GM23248 (cell line): Measurements from ENCODE around the gene ADRA1B. TPM values are rescaled to one million over a fixed set of nuclear protein-coding genes. Genes with fewer than 3 reads are reported as not detected.

Source experiments
- DNase-seq: peaks from one replicate; pipeline ENCODE4 v3.0.0-alpha.2; 2015
- H2AFZ ChIP-seq: fragments of 200-600 bp; sonication (generic); 2 replicates; pipeline ENCODE4 v1.6.1; 2016; ENCODE audit warnings: antibody characterized with exemption
- H3F3A ChIP-seq: fragments of 200-600 bp; sonication (generic); 2 replicates; pipeline ENCODE4 v1.6.1; 2016; ENCODE audit warnings: mild to moderate bottlenecking, antibody characterized with exemption, mixed run types; ENCODE audit not compliant: insufficient read depth
- H3K27ac ChIP-seq: fragments of 200-600 bp; sonication (generic); 2 replicates; pipeline ENCODE4 v1.5.1; 2016; ENCODE audit warnings: mild to moderate bottlenecking
- H3K27me3 ChIP-seq: fragments of 200-600 bp; sonication (generic); replicated peaks from 2 replicates; pipeline ENCODE4 v1.6.1; 2016; ENCODE audit warnings: mild to moderate bottlenecking; ENCODE audit not compliant: insufficient read depth
- H3K36me3 ChIP-seq: fragments of 200-600 bp; sonication (generic); 2 replicates; pipeline ENCODE4 v1.6.1; 2016; ENCODE audit warnings: low read depth, mild to moderate bottlenecking
- H3K4me1 ChIP-seq: fragments of 200-600 bp; sonication (generic); 2 replicates; pipeline ENCODE4 v1.6.1; 2016; ENCODE audit warnings: mild to moderate bottlenecking; ENCODE audit not compliant: insufficient read depth
- H3K4me2 ChIP-seq: fragments of 200-600 bp; sonication (generic); one replicate; pipeline ENCODE4 v1.6.1; 2016; ENCODE audit warnings: mild to moderate bottlenecking; ENCODE audit not compliant: unreplicated experiment
- H3K4me3 ChIP-seq: fragments of 200-600 bp; sonication (generic); 2 replicates; pipeline ENCODE4 v1.5.1; 2016; ENCODE audit warnings: mild to moderate bottlenecking
- H3K79me2 ChIP-seq: fragments of 200-600 bp; sonication (generic); 2 replicates; pipeline ENCODE4 v1.6.1; 2016; ENCODE audit warnings: mild to moderate bottlenecking; ENCODE audit not compliant: insufficient read depth
- H3K9ac ChIP-seq: fragments of 200-600 bp; sonication (generic); 2 replicates; pipeline ENCODE4 v1.6.1; 2016; ENCODE audit warnings: mild to moderate bottlenecking
- H3K9me2 ChIP-seq: fragments of 200-600 bp; sonication (generic); 2 replicates; pipeline ENCODE4 v1.6.1; 2016; ENCODE audit warnings: mixed run types, mild to moderate bottlenecking, moderate library complexity; ENCODE audit not compliant: insufficient read depth
- H3K9me3 ChIP-seq: fragments of 200-600 bp; sonication (generic); one replicate; pipeline ENCODE4 v1.6.1; 2017; ENCODE audit warnings: low read depth
- H4K20me1 ChIP-seq: fragments of 200-600 bp; sonication (generic); 2 replicates; pipeline ENCODE4 v1.6.0; 2016; ENCODE audit not compliant: insufficient read depth
- EZH2 ChIP-seq: fragments of 200-600 bp; sonication (generic); IDR thresholded peaks from 2 replicates; pipeline ENCODE4 v1.6.1; 2018; ENCODE audit warnings: antibody characterized with exemption, mild to moderate bottlenecking; ENCODE audit not compliant: insufficient read depth, poor library complexity, severe bottlenecking
- EZH2phosphoT487 ChIP-seq: fragments of 200-600 bp; sonication (generic); IDR thresholded peaks from 2 replicates; pipeline ENCODE4 v1.6.1; 2018; ENCODE audit warnings: antibody characterized with exemption, moderate library complexity, mild to moderate bottlenecking, low read depth; ENCODE audit not compliant: insufficient read depth
- WGBS, 2 experiments: methylation state at CpG; one replicate each; pipeline ENCODE4 v1.1.6; 2015 to 2017; ENCODE audit warnings: low lambda C conversion rate in 2 of 2, low coverage in 1 of 2; ENCODE audit errors: missing lambda C conversion rate in 2 of 2; 5-methylcytosine and 5-hydroxymethylcytosine counted together
- in situ Hi-C: fragments of 300-500 bp; cut with MboI; formaldehyde crosslinking; loops from 2 replicates; pipeline ENCODE4 v1.15.0; 2020
- polyA plus RNA-seq: library from polyadenylated mRNA; unstranded; fragments of >200 nt; fragmentation: Nextera tagmentation; extraction: Ambion mirVana; gene quantifications from 2 replicates; pipeline ENCODE4 v1.2.1, GENCODE V29; 2016
- total RNA-seq: library from RNA; depleted of rRNA; stranded (reverse); fragments of >200 nt; shearing (Covaris generic); gene quantifications from 2 replicates; pipeline ENCODE4 v1.2.3, GENCODE V29; 2014

ADRA1B gene
- total and polyA plus RNA-seq, 2 experiments from 2014 or later: 0.32 TPM; not detected in 1

GRCh38 chr5:159972538-159973362, 56.5 kb downstream of the ADRA1B start:
- Histone ChIP-seq H2AFZ (no peak overlapping the region), H3K27ac (no peak overlapping the region), H3K4me1 (peaks cover 42% of the 10 kb centered on the region), H3K27me3 (no peaks in the 10 kb centered on the region), H3K36me3 (no peaks in the 10 kb centered on the region), H3K79me2 (no peaks in the 10 kb centered on the region), H3K4me3 (no peak overlapping the region), H3K9me3 (no peaks in the 10 kb centered on the region), H3K4me2 (no peak overlapping the region), H3K9ac (no peak overlapping the region), H3K9me2 (no peaks in the 10 kb centered on the region), H4K20me1 (no peaks in the 10 kb centered on the region), H3F3A (peaks cover 42% of the 10 kb centered on the region)
- TF ChIP-seq EZH2 (no peak), EZH2phosphoT487 (no peak)
- DNase-seq: no peak
- 71 to 87% methylated on average over 34 to 49 of the region's 50 CpGs for WGBS, 2 experiments
- in situ Hi-C loops: no loop called here

- TF ChIP-seq EZH2phosphoT487 (0 out of 2 replicates have a peak, but pooled peaks have one; percentile 20), EZH2 (no peak)
- no peaks in the 10 kb centered on the region for H3K9me2 ChIP-seq
- 0% methylated on average over 2 of the region's 2 CpGs for WGBS, 2 experiments
- peak overlapping the region; percentile 62 for H3K27ac ChIP-seq
- peaks cover 34% of the 10 kb centered on the region for H3F3A ChIP-seq
- peak overlapping the region; percentile 31 for H3K9ac ChIP-seq
- no peaks in the 10 kb centered on the region for H3K36me3 ChIP-seq
- DNase-seq: peak; percentile 97
- H3K4me1 ChIP-seq: peaks cover 31% of the 10 kb centered on the region
- no peaks in the 10 kb centered on the region for H3K27me3 ChIP-seq
- no peaks in the 10 kb centered on the region for H3K9me3 ChIP-seq
- in situ Hi-C loops: loop anchor here (25.0 kb wide), 1 partner anchor 813 kb away; no protein-coding TSS in a partner anchor
- no peaks in the 10 kb centered on the region for H4K20me1 ChIP-seq
- peak overlapping the region; percentile 54 for H2AFZ ChIP-seq
- peak overlapping the region; percentile 59 for H3K4me2 ChIP-seq
- H3K79me2 ChIP-seq: no peaks in the 10 kb centered on the region
- peak overlapping the region; percentile 34; the same call in 1 of the 2 replicates for H3K4me3 ChIP-seq
Measured at GRCh38 chr5:159975462-159976019, 59.3 kb downstream of the ADRA1B start.

- Histone ChIP-seq H3K27me3 (no peaks in the 10 kb centered on the region), H3K9ac (no peak overlapping the region), H3K4me3 (no peak overlapping the region), H3K79me2 (no peaks in the 10 kb centered on the region), H3K9me2 (no peaks in the 10 kb centered on the region), H3K36me3 (no peaks in the 10 kb centered on the region), H3F3A (peaks cover 27% of the 10 kb centered on the region), H3K27ac (no peak overlapping the region), H3K4me2 (no peak overlapping the region), H3K9me3 (no peaks in the 10 kb centered on the region), H2AFZ (no peak overlapping the region), H4K20me1 (no peaks in the 10 kb centered on the region), H3K4me1 (peaks cover 28% of the 10 kb centered on the region)
- DNase-seq: no peak
- in situ Hi-C loops: loop anchor here (25.0 kb wide), 1 partner anchor 815 kb away; no protein-coding TSS in a partner anchor
- WGBS, 2 experiments: 89 to 90% methylated on average over 3 of the region's 3 CpGs
- TF ChIP-seq EZH2 (no peak), EZH2phosphoT487 (no peak)
Measured at GRCh38 chr5:159976921-159977320, 60.6 kb downstream of the ADRA1B start.

GRCh38 chr5:159978358-159978757, 62.1 kb downstream of the ADRA1B start:
- Histone ChIP-seq H3K4me2 (no peak overlapping the region), H3K4me3 (no peak overlapping the region), H3F3A (peaks cover 27% of the 10 kb centered on the region), H3K79me2 (no peaks in the 10 kb centered on the region), H4K20me1 (no peaks in the 10 kb centered on the region), H3K4me1 (peaks cover 32% of the 10 kb centered on the region), H3K36me3 (no peaks in the 10 kb centered on the region), H3K9me3 (no peaks in the 10 kb centered on the region), H3K27me3 (no peaks in the 10 kb centered on the region), H2AFZ (no peak overlapping the region), H3K27ac (no peak overlapping the region), H3K9ac (no peak overlapping the region), H3K9me2 (no peaks in the 10 kb centered on the region)
- in situ Hi-C loops: loop anchor here (25.0 kb wide), 1 partner anchor 816 kb away; no protein-coding TSS in a partner anchor
- no peak for DNase-seq
- TF ChIP-seq EZH2phosphoT487: no peak
- TF ChIP-seq EZH2: no peak
- 56 to 65% methylated on average over 2 of the region's 2 CpGs for WGBS, 2 experiments
